HG02678 (cell line): ENCODE measurements around the gene MRTO4.

Experiments used
- ATAC-seq: cut with Tn5 transposase; IDR thresholded peaks from one replicate; pipeline ENCODE4 v1.9.1; 2021; ENCODE audit warnings: mild to moderate bottlenecking, moderate library complexity; ENCODE audit not compliant: unreplicated experiment

Gene MRTO4

GRCh38 chr1:19308509-19308907, 56.9 kb downstream of the MRTO4 start:
- ATAC-seq, result no peak

- no peak for ATAC-seq
These were observed 57.7 kb downstream of the MRTO4 start for GRCh38 chr1:19309123-19309813.
